ENCODE measurements around the gene CHIA. TPM values are rescaled to one million over a fixed set of nuclear protein-coding genes. Genes with fewer than 3 reads are reported as not detected.
A peak's percentile ranks its signal among the peaks of the same experiment; 100 is the strongest.

Gene CHIA
- not detected for polyA plus RNA-seq (2013, experiment 1 of 2)
- not detected for polyA plus RNA-seq (2013, experiment 2 of 2)

DNA sequence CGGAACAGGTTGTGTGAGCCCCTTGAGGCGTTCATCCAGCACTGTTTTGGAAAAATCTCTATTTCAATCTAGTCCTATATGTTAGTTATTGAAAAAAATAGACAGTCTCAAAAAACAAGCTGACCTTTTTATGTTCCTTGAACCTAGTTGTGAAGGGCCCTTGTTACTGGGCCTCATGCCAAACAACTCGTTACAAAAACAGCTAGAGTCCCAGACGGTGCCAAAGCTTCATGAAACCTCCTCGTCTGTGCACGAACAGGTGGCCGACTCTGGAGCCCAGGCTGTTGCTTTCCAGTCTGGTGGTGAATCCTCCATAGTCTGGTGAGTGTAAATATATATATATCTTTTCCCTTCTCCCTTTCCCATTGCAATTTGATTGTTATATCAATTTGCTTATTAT lies at the start of gene CHIA:
Gene CHIA (plus strand): TSS at position 222 of the 400 bp plus-strand sequence. CDS start 19,617 bp downstream, outside the sequence.
- no peaks in the 10 kb centered on the region for H3K4me1 ChIP-seq (ENCODE audit: control insufficient read depth, insufficient read depth, low read length, poor library complexity, severe bottlenecking)
- 40% methylated on average over 1 of the region's 7 CpGs; no CpG with 5 or more reads in 1 of the 2 experiments for WGBS, 2 experiments (ENCODE audit: insufficient coverage in 2 of 2)
- no peak within 1 kb of the TSS for H3K4me3 ChIP-seq (ENCODE audit: extremely low read depth, insufficient read depth, low read length, poor library complexity, severe bottlenecking)
- H3K27ac ChIP-seq (ENCODE audit: low read depth, low read length, severe bottlenecking): no peak within 1 kb of the TSS
- H3K36me3 ChIP-seq (ENCODE audit: control insufficient read depth, insufficient read depth, low read length): no peaks in the 10 kb centered on the region
- no peaks in the 10 kb centered on the region for H3K9me3 ChIP-seq (ENCODE audit: control insufficient read depth, low read length)

DNA sequence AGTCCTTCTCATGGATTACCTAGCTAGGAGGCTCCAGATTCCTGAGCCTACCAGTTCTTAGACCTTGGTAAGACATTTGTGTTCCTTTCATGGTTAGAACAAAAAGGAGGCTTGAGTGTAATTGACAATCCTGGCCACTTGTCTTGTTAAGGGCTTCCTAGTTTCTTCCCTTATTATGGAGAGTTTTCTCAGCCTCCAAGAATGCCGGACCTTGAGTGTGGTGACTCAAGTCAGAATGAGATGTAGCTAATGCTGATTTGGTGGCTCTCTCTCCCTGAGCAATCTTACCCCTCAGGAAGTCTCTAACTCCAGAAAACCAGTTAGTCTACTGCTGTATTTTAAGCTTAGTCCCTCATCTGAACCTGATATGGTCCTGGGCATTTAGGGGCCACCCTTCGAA lies 48.9 kb upstream of the CHIA start:
- H3K4me1 ChIP-seq (ENCODE audit: control insufficient read depth, insufficient read depth, low read length, poor library complexity, severe bottlenecking): no peaks in the 10 kb centered on the region
- 90 to 93% methylated on average over 1 to 2 of the region's 2 CpGs for WGBS, 2 experiments (ENCODE audit: insufficient coverage in 2 of 2)
- no peak overlapping the region for H3K27ac ChIP-seq (ENCODE audit: low read depth, low read length, severe bottlenecking)
- no peaks in the 10 kb centered on the region for H3K36me3 ChIP-seq (ENCODE audit: control insufficient read depth, insufficient read depth, low read length)
- no peaks in the 10 kb centered on the region for H3K9me3 ChIP-seq (ENCODE audit: control insufficient read depth, low read length)
- no peak overlapping the region for H3K4me3 ChIP-seq (ENCODE audit: extremely low read depth, insufficient read depth, low read length, poor library complexity, severe bottlenecking)

DNA sequence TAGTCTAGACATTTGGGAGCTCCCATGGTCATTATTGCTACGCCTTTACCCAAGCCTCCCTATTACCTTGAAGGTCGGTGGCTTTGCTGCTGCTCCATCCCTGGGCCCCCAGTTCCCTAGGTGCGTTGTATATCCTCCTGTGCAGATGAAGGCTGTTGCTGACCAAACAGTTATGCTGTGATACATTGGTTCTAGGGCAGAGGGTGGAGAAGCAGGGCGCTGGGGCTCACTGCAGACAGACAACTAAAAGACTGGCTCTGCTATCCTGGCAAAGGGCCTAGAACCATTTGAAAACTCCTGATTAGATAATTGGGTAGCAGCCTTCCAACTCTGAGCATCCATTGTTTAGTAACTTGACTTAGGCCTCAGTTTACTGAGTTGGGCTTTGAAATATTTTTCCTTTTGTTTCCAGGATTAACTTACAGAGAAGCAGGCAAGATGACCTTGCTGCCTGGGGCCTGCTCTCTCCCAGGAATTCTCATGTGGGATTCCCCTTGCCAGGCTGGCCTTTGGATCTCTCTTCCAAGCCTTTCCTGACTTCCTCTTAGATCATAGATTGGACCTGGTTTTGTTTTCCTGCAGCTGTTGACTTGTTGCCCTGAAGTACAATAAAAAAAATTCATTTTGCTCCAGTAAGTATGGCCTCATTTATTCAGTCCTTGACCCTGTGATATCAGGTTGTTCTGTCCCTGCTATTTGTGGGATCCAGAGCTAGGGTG lies 47.7 kb upstream of the CHIA start:
- no peaks in the 10 kb centered on the region for H3K36me3 ChIP-seq (ENCODE audit: control insufficient read depth, insufficient read depth, low read length)
- H3K27ac ChIP-seq (ENCODE audit: low read depth, low read length, severe bottlenecking): no peak overlapping the region
- no peaks in the 10 kb centered on the region for H3K9me3 ChIP-seq (ENCODE audit: control insufficient read depth, low read length)
- H3K4me1 ChIP-seq (ENCODE audit: control insufficient read depth, insufficient read depth, low read length, poor library complexity, severe bottlenecking): no peaks in the 10 kb centered on the region
- 53 to 100% methylated on average over 1 to 3 of the region's 4 CpGs for WGBS, 2 experiments (ENCODE audit: insufficient coverage in 2 of 2)
- no peak overlapping the region for H3K4me3 ChIP-seq (ENCODE audit: extremely low read depth, insufficient read depth, low read length, poor library complexity, severe bottlenecking)

DNA sequence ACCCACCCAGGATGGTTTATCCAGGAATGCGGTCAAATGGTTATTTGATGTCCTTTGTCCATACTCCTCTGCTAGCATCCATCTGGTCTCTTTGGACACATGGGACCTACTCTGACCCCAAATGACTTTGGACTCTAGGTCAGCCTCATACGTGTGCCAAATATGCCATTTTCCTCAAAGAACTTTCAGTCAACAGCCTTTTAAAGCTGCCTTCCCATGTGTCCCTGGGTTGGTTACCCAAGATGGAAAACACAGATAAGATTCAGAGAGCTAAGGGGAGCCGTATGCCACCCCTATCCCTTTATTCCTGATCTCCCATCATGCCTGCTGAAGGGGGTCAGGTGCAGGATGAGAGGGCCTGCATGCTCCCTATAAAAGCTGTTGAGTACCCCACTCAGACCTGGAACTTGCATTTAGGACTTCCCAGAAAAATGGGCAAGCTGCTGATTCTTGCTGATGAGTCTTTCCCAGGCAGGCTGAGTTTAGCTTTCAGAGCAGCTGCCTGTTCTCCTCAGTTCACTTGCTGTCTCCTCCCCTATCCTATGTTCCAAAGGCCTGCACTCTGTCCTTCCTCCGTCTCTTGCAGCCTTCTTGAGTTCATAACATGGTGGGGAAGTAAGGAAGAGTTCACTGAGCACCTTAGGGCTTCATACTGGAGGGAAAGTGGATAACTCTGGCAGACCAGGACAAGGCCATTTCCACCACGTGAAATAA lies 43.4 kb upstream of the CHIA start:
- Histone ChIP-seq H3K4me1 (ENCODE audit: control insufficient read depth, insufficient read depth, low read length, poor library complexity, severe bottlenecking) (peaks cover 5% of the 10 kb centered on the region), H3K4me3 (ENCODE audit: extremely low read depth, insufficient read depth, low read length, poor library complexity, severe bottlenecking) (no peak overlapping the region), H3K27ac (ENCODE audit: low read depth, low read length, severe bottlenecking) (no peak overlapping the region), H3K36me3 (ENCODE audit: control insufficient read depth, insufficient read depth, low read length) (no peaks in the 10 kb centered on the region), H3K9me3 (ENCODE audit: control insufficient read depth, low read length) (no peaks in the 10 kb centered on the region)
- 86 to 100% methylated on average over 2 to 3 of the region's 5 CpGs for WGBS, 2 experiments (ENCODE audit: insufficient coverage in 2 of 2)

DNA sequence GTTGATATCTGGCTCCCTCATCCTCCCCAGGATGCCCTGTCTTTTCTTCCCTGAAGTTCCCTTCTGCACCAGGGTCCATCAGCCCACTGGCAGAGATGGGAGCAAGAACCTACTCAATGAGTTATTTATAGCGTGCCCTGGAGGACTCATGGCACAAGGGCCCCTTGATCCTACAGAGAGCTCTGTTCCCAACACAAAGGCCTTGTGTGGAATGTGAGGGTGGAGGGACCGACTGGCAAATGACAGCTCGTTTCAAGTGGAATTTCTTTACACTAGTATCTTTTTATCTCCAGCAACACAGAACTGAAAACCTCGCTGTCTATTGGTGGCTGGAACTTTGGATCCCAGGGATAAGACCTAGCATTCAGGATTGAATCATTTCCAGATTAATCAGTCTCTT lies 40.7 kb upstream of the CHIA start:
- Histone ChIP-seq H3K27ac (ENCODE audit: low read depth, low read length, severe bottlenecking) (peak overlapping the region; percentile 46), H3K36me3 (ENCODE audit: control insufficient read depth, insufficient read depth, low read length) (no peaks in the 10 kb centered on the region), H3K4me3 (ENCODE audit: extremely low read depth, insufficient read depth, low read length, poor library complexity, severe bottlenecking) (no peak overlapping the region), H3K9me3 (ENCODE audit: control insufficient read depth, low read length) (no peaks in the 10 kb centered on the region), H3K4me1 (ENCODE audit: control insufficient read depth, insufficient read depth, low read length, poor library complexity, severe bottlenecking) (peaks cover 5% of the 10 kb centered on the region)
- 86 to 100% methylated on average over 1 of the region's 4 CpGs for WGBS, 2 experiments (ENCODE audit: insufficient coverage in 2 of 2)

DNA sequence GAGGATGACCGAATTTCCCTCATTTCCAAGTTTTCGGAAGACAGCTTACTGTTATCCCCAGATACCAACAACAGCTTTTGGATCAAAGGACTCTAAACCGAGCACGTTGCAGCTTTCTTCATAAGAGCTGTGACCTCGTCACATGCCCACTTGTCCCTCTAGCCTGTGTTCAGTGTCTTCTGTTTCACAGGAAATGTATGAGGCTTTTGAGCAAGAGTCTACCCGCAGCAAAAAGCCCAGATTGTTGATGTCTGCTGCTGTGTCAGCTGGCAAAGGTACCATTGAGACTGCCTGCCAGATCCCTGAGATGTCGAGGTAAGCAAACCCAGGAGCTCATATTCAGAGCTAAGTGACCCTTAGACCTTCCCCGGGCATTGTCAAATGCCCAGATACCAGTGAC lies 39.1 kb upstream of the CHIA start:
- no peak overlapping the region for H3K4me3 ChIP-seq (ENCODE audit: extremely low read depth, insufficient read depth, low read length, poor library complexity, severe bottlenecking)
- no peaks in the 10 kb centered on the region for H3K9me3 ChIP-seq (ENCODE audit: control insufficient read depth, low read length)
- H3K36me3 ChIP-seq (ENCODE audit: control insufficient read depth, insufficient read depth, low read length): no peaks in the 10 kb centered on the region
- H3K4me1 ChIP-seq (ENCODE audit: control insufficient read depth, insufficient read depth, low read length, poor library complexity, severe bottlenecking): peaks cover 5% of the 10 kb centered on the region
- H3K27ac ChIP-seq (ENCODE audit: low read depth, low read length, severe bottlenecking): no peak overlapping the region
- 92 to 95% methylated on average over 7 of the region's 8 CpGs for WGBS, 2 experiments (ENCODE audit: insufficient coverage in 2 of 2)

DNA sequence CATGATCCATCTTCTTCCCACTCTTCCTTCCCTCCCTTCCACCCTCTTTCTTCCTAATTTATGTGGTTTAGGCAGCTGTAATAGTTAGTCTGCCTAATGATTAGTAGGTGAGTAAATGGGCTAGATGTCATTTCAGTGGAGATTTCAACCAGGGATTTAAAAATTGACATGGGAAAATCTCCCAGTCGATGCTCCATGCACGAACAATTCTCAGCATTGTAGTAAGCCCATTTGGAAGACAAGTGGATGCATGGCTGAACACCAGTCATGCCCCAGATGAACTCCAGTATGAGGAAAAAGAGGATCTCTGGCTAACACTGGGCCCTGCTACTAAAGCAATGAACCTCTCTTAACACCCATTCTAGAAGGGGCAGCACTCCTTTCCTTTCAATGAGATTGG lies 37.9 kb upstream of the CHIA start:
- 86 to 96% methylated on average over 2 of the region's 2 CpGs for WGBS, 2 experiments (ENCODE audit: insufficient coverage in 2 of 2)
- no peak overlapping the region for H3K4me3 ChIP-seq (ENCODE audit: extremely low read depth, insufficient read depth, low read length, poor library complexity, severe bottlenecking)
- H3K4me1 ChIP-seq (ENCODE audit: control insufficient read depth, insufficient read depth, low read length, poor library complexity, severe bottlenecking): peaks cover 5% of the 10 kb centered on the region
- no peak overlapping the region for H3K27ac ChIP-seq (ENCODE audit: low read depth, low read length, severe bottlenecking)
- no peaks in the 10 kb centered on the region for H3K36me3 ChIP-seq (ENCODE audit: control insufficient read depth, insufficient read depth, low read length)
- no peaks in the 10 kb centered on the region for H3K9me3 ChIP-seq (ENCODE audit: control insufficient read depth, low read length)

DNA sequence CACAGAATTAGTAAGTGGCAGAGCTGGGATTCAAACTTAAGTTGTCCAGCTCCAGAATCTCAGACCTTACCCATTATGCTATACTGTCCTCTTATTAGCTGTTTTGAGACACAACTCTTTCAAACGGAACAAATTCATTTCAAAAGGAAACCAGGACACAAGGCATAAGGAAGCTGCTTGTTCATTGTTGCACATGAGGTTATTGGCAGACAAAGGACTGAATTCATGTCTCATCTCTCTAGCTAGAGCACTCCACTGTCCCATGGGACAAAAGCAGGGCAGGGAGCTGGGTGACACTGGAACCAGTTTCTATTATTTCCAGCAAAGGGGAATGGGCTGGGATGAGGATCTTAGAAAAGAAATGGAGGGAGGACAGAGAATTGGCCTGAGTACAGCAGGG lies 36.8 kb upstream of the CHIA start:
- Histone ChIP-seq H3K27ac (ENCODE audit: low read depth, low read length, severe bottlenecking) (no peak overlapping the region), H3K4me3 (ENCODE audit: extremely low read depth, insufficient read depth, low read length, poor library complexity, severe bottlenecking) (no peak overlapping the region), H3K4me1 (ENCODE audit: control insufficient read depth, insufficient read depth, low read length, poor library complexity, severe bottlenecking) (peaks cover 5% of the 10 kb centered on the region), H3K36me3 (ENCODE audit: control insufficient read depth, insufficient read depth, low read length) (no peaks in the 10 kb centered on the region), H3K9me3 (ENCODE audit: control insufficient read depth, low read length) (no peaks in the 10 kb centered on the region)
- 100% methylated on average over 1 of the region's 1 CpG; no CpG with 5 or more reads in 1 of the 2 experiments for WGBS, 2 experiments (ENCODE audit: insufficient coverage in 2 of 2)

DNA sequence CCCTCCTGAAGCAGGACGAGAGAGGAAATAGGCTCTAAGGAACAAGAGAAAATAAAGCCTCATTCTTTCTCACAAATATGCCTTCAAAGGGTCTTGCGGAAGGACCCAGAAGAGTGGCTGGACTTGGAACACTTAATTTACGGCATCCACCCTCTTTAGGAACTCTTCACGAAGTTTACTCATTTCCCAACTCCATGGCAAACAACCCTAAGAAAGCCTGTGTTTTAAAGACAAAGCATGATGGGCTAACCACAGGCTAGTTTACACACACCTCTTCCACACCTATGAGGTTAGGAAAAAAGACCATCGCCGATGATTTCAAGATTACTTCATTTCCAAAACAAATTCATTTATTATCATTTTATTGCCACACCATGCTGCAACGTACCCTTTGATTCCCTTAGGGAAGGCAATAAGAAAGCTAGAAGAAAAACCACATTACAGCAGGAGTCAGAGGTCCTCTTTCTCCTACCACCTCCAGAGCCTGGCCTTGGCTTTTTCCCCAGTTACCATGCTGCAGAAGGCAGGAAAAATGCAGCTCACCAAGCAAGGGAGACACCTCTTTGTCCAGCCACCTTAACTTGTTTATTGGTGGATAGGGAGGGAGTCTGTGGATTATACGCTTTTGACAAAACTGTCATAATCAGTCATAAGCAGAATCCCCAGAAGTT lies 33.5 kb upstream of the CHIA start:
- Histone ChIP-seq H3K9me3 (ENCODE audit: control insufficient read depth, low read length) (no peaks in the 10 kb centered on the region), H3K27ac (ENCODE audit: low read depth, low read length, severe bottlenecking) (no peak overlapping the region), H3K36me3 (ENCODE audit: control insufficient read depth, insufficient read depth, low read length) (no peaks in the 10 kb centered on the region), H3K4me1 (ENCODE audit: control insufficient read depth, insufficient read depth, low read length, poor library complexity, severe bottlenecking) (no peaks in the 10 kb centered on the region), H3K4me3 (ENCODE audit: extremely low read depth, insufficient read depth, low read length, poor library complexity, severe bottlenecking) (no peak overlapping the region)
- WGBS, 2 experiments (ENCODE audit: insufficient coverage in 2 of 2): 76 to 96% methylated on average over 4 of the region's 8 CpGs

DNA sequence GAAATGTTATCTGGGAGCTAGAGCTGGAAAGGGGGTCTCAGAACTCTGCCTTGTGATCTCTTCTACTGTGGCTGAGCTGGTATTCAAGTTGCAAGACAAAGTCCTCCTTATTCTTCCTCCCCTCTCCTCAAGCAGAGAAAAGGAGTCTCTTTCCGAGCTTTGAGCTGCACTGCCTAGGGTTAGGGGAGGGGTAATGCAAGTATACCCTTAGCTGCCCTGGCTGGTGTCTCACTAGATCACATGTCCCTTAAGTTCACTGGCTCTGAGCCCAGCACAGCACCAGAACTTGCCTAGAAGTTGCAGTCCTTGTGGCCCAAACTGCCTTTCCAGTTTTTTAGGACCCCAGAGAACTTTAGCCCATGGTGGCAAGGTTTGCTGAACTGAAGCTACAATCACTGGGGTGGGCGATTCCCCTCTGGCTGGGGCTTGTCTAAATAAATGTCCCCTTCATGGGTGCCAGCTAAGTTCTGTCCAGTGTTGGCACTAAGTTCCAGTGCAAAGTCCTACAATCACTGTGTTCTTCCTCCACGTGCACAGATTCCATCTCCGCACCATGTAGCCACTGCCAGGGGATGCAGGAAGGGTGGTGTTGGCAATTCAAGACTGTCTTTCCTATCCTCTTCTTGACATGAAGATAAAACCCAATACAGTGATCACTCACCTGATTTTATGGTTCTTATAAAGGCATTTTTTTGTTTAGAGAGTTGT lies 22.7 kb upstream of the CHIA start:
- no peaks in the 10 kb centered on the region for H3K9me3 ChIP-seq (ENCODE audit: control insufficient read depth, low read length)
- no peak overlapping the region for H3K4me3 ChIP-seq (ENCODE audit: extremely low read depth, insufficient read depth, low read length, poor library complexity, severe bottlenecking)
- no peaks in the 10 kb centered on the region for H3K4me1 ChIP-seq (ENCODE audit: control insufficient read depth, insufficient read depth, low read length, poor library complexity, severe bottlenecking)
- no peak overlapping the region for H3K27ac ChIP-seq (ENCODE audit: low read depth, low read length, severe bottlenecking)
- no peaks in the 10 kb centered on the region for H3K36me3 ChIP-seq (ENCODE audit: control insufficient read depth, insufficient read depth, low read length)
- 100% methylated on average over 1 of the region's 4 CpGs for WGBS, 2 experiments (ENCODE audit: insufficient coverage in 2 of 2)

Data from mesodermal cell (in vitro differentiated cells).